ENCODE data around the gene COL18A1.

DNA sequence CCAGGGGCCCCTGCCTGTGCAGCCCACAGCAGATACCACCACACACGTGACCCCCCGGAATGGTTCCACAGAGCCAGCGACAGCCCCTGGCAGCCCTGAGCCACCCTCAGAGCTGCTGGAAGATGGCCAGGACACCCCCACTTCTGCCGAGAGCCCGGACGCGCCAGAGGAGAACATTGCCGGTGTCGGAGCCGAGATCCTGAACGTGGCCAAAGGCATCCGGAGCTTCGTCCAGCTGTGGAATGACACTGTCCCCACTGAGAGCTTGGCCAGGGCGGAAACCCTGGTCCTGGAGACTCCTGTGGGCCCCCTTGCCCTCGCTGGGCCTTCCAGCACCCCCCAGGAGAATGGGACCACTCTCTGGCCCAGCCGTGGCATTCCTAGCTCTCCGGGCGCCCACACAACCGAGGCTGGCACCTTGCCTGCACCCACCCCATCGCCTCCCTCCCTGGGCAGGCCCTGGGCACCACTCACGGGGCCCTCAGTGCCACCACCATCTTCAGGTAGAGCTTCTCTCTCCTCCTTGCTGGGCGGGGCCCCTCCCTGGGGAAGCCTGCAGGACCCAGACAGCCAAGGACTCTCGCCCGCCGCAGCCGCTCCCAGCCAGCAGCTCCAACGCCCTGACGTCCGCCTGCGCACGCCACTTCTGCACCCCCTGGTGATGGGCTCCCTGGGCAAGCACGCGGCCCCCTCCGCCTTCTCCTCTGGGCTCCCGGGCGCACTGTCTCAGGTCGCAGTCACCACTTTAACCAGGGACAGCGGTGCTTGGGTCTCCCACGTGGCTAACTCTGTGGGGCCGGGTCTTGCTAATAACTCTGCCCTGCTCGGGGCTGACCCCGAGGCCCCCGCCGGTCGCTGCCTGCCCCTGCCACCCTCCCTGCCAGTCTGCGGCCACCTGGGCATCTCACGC is 51.0 kb downstream of the COL18A1 start:
- TF ChIP-seq, protein P1, sequence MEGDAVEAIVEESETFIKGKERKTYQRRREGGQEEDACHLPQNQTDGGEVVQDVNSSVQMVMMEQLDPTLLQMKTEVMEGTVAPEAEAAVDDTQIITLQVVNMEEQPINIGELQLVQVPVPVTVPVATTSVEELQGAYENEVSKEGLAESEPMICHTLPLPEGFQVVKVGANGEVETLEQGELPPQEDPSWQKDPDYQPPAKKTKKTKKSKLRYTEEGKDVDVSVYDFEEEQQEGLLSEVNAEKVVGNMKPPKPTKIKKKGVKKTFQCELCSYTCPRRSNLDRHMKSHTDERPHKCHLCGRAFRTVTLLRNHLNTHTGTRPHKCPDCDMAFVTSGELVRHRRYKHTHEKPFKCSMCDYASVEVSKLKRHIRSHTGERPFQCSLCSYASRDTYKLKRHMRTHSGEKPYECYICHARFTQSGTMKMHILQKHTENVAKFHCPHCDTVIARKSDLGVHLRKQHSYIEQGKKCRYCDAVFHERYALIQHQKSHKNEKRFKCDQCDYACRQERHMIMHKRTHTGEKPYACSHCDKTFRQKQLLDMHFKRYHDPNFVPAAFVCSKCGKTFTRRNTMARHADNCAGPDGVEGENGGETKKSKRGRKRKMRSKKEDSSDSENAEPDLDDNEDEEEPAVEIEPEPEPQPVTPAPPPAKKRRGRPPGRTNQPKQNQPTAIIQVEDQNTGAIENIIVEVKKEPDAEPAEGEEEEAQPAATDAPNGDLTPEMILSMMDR (IDR thresholded peaks at IDR 0.05), result no peak
- TF ChIP-seq POLR2AphosphoS5 (IDR thresholded peaks at IDR 0.05) (no peak), POLR2A (IDR thresholded peaks at IDR 0.05; ENCODE audit: low read depth) (no peak), EP300 (IDR thresholded peaks at IDR 0.05) (no peak)
